HG02763 (cell line): ENCODE results near the gene VOPP1.
A peak's percentile ranks its signal among the peaks of the same experiment; 100 is the strongest.
"Not testable (repeated sequence)": the region's sequence is repeated elsewhere in the genome, so short reads cannot be mapped to it uniquely, and the experiment has no call there.

Source experiments
- ATAC-seq: cut with Tn5 transposase; IDR thresholded peaks from one replicate; pipeline ENCODE4 v1.9.1; 2021; ENCODE audit warnings: mild to moderate bottlenecking, moderate library complexity; ENCODE audit not compliant: unreplicated experiment

Gene VOPP1

DNA sequence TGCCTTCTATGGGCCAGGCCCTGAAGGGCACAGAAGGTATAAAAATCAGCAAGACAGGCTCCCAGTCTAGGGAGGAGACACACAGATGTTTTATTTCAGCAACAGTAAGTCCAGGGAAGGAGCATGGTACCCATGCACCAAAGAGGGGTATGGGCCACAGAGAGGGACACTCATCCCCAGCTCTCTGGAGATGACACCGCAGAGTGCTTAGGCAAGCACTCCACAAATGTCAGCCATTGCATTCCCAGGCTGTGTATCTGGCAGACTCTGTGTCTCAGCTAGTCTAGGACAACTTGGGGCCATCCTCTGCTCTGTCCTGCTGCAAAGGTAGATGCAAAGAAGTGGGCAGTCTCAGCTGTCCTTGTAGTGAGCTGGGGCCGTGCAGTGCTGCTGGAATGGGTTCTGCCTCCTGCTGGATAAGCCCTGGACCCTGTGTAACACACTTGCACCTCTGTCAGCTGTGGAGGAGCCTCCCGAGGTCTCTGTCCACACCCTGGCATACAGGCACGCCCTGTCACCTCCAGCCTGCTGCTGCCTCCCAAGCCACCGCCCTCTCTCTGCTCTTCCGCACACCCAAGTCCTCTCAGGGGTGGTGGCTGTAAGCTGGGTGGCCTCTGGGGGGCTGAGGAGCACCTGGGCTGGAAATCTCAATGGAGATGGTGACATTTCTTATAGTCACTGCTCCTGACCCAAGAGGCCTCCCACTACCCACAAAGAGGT, 57.6 kb downstream of the VOPP1 start:
- no peak for ATAC-seq

GRCh38 chr7:55513868-55514267, 58.4 kb downstream of the VOPP1 start:
- ATAC-seq: no peak

- no peak for ATAC-seq
Measured at GRCh38 chr7:55512635-55513191, 59.6 kb downstream of the VOPP1 start.

- ATAC-seq: no peak
Measured at GRCh38 chr7:55510621-55511020, 61.7 kb downstream of the VOPP1 start.

DNA sequence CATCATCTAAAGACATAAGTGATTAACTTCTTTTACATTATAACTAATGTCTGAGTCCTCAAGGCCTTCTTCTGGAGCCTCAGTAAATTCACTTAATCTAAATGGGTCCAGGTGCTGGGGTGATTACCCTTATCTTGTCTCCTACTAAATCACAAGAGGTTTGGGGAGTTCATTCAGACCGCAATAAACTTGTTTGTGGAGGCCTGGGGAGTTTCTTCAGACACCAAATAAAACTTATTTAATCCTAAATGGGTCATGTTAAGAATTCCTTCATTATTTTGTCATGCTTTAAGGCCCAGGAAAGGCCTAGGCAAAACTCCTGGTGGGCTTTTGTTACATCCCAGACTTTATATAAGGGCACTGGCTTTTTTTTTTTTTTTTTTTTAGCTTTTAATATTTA, 62.1 kb downstream of the VOPP1 start:
- not testable (repeated sequence) for ATAC-seq

- no peak for ATAC-seq
Measured at GRCh38 chr7:55509322-55509721, 63.0 kb downstream of the VOPP1 start.

DNA sequence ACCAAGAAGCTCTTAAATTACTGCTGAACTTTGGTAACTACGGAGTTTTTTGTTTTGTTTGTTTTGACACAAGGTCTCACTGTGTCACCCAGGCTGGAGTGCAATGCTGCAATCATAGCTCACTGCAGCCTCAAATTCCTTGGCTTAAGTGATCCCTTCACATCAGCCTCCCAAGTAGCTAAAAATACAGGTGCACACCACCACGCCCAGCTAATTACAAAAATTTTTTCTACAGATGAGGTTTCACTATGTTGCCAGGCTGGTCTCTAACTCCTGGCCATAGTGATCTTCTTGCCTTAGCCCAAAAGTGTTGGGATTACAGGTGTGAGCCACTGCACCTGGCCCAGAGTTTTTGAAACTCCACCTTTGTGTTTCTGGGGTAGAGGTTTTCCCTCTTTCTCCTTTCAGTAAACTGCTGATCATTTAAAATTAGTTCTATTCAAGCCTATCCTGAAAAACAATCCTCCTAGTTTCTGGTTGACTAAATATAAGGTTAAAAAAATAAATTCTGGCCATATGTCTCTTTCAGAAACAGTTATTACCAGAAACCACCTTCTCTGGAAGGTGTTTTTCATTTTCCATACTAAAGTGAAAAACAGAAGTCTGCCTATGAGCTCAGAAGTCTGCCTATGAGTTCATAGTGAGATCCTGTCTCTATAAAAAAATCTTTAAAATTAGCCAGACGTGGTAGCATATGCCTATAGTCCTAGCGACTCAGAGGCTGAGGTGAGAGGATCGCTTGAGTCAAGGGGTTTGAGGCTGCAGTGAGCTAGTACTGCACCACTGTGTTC, 63.9 kb downstream of the VOPP1 start:
- ATAC-seq: peak; percentile 60

GRCh38 chr7:55507743-55508142, 64.6 kb downstream of the VOPP1 start:
- no peak for ATAC-seq

GRCh38 chr7:55504967-55505658, 67.2 kb downstream of the VOPP1 start:
- no peak for ATAC-seq

DNA sequence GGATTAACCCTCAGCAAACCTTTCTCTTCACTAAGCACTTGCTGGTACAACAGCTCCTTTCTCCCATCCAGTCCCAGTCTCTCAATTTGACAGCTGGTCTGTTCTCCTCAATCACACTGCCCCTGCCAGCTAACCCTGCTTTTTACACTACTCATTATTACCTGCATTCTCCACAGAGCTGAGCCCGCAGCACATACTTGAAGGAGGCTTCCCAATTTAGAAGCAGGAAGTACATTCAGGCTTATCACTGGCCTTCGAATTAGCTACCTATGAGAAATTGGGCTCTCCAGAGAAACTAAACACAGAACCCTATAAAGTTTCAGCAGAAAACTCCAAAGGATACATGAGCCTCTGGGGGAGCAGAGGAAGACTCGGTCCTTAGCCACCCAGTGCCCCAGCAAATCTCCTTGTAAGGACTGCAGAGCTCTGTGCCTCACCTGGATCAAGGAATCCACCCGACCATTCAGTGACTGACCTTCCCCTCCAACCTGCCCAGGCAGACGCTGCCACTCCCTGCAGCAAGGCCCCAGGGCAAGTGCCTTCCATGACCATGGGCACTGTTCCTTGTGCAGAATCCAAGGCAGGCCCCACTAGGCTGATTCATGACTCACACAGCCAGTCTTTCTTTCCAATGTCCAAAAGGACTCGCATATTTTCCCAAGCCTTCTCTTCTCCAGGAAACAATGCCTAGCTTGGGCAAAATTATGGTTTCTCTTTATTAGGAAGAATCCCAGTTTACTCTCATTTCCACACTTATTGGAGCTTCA, 68.0 kb downstream of the VOPP1 start:
- no peak for ATAC-seq

DNA sequence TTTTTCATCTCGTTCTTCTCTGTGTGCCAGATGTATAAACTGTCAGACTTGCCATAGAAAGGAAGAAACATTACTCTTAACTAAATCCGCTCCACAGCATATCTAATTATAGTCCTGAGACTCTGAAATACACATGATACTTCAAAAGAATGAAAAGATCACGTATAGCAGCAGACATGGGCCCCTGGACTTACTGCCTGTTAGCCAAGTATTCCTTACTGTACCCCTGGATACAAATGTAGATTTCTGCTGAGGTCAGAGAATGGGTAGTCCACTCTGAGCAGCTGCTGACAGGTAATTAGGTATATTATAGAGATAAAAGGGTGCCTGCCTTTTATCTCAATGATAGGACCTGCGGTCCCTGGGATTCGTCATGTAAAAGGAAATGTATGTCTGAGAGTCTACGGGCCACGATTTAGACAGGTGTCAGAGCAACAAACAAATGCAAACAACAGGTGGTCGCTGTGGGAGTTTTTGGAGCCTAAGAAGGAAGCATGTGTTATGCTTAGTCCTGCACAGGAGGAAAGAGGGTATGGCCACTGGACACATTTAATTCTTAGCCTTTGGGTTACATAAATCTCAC, 69.4 kb downstream of the VOPP1 start:
- no peak for ATAC-seq

- no peak for ATAC-seq
Measured at GRCh38 chr7:55502124-55502857, 70.0 kb downstream of the VOPP1 start.

- ATAC-seq: no peak
Measured at GRCh38 chr7:55501611-55502010, 70.7 kb downstream of the VOPP1 start.

GRCh38 chr7:55500117-55500756, 72.1 kb downstream of the VOPP1 start:
- ATAC-seq: no peak

GRCh38 chr7:55499591-55499990, 72.7 kb downstream of the VOPP1 start:
- ATAC-seq: no peak

DNA sequence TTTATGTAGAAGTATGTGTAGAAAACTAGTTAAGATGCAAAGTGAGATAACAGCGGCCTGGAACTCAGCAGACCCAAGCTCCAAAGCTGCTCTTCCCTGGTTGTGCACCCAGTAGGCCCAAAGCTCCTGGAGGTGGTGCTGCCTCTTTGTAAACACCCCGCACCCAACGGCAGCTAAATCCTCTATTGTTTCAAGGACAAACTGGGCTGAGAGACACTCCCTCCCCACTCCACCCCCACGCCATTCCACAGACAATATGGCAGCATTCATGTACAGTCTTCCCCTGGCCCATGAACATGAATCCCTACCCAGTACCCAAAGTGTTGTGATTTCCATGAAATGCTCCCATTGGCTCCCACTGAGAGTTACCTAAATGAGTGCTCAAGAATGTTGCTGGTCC, 73.5 kb downstream of the VOPP1 start:
- ATAC-seq: no peak

GRCh38 chr7:55498142-55498541, 74.2 kb downstream of the VOPP1 start:
- ATAC-seq: no peak

GRCh38 chr7:55497521-55497920, 74.8 kb downstream of the VOPP1 start:
- ATAC-seq: no peak

DNA sequence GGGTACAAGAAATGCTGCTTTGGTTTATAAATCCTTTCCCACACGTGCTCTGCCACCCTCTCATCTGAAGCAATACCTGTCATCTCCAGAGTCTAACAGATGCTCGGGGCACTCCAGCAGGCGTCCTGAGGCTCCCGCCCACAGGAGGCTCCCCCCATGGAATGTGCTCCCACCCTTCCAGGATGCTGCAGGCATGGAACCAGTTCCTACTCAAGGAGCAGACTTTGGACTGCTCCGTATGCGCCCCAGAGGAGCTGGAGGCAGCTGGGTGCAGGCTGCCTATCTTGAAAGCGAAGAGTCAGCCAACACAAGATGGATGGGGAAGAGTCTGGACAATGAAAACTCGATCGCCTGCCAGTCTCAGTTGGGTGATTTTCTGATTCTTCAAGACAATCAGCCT, 75.4 kb downstream of the VOPP1 start:
- no peak for ATAC-seq
